Activated T-cell treated with anti-CD3 and anti-CD28 coated beads, Interleukin-2, amount 50 U/mL, for 4 hours (primary cell): ENCODE results near the gene PPP1R1A. TPM values are rescaled to one million over a fixed set of nuclear protein-coding genes. Genes with fewer than 3 reads are reported as not detected.

ENCODE experiments used
- ATAC-seq, 2 donors: fragments of 200-7000 bp; cut with Tn5 transposase; one replicate each; pipeline ENCODE4 v1.10.0; 2021
- DNase-seq: peaks from one replicate; pipeline ENCODE4 v3.0.0-alpha.2; 2020
- H3K27me3 Mint-ChIP-seq: one replicate; pipeline ENCODE4 v1.8.0; 2021; ENCODE audit warnings: low read depth, mixed read lengths
- H3K36me3 Mint-ChIP-seq: one replicate; pipeline ENCODE4 v1.8.0; 2022; ENCODE audit warnings: mixed read lengths; ENCODE audit not compliant: insufficient read depth
- H3K4me1 Mint-ChIP-seq: one replicate; pipeline ENCODE4 v1.8.0; 2021; ENCODE audit warnings: low read depth, mixed read lengths
- H3K4me3 Mint-ChIP-seq: one replicate; pipeline ENCODE4 v1.8.0; 2021; ENCODE audit warnings: mild to moderate bottlenecking, moderate library complexity, mixed read lengths
- H3K9me3 Mint-ChIP-seq: one replicate; pipeline ENCODE4 v1.8.0; 2021; ENCODE audit warnings: mixed read lengths
- total RNA-seq, 3 donors: library from RNA; stranded (reverse); gene quantifications; one replicate each; pipeline ENCODE4 v1.2.1, GENCODE V29; 2021

Gene PPP1R1A
- total RNA-seq, 3 donors from 2014 or later: not detected

- Mint-ChIP-seq H3K27me3 (peaks cover 9% of the 10 kb centered on the region), H3K36me3 (peaks cover 5% of the 10 kb centered on the region), H3K4me1 (peaks cover 39% of the 10 kb centered on the region), H3K9me3 (no peaks in the 10 kb centered on the region), H3K4me3 (peak overlapping the region; percentile 77)
- DNase-seq (peak; percentile 9), ATAC-seq (peak; percentile 71 to 85)
These were observed 38.5 kb downstream of the PPP1R1A start for GRCh38 chr12:54549774-54550451.

- Mint-ChIP-seq H3K9me3 (no peaks in the 10 kb centered on the region), H3K4me1 (peaks cover 35% of the 10 kb centered on the region), H3K36me3 (peaks cover 11% of the 10 kb centered on the region), H3K4me3 (no peak overlapping the region), H3K27me3 (peaks cover 9% of the 10 kb centered on the region)
- DNase-seq: no peak
- no peak for ATAC-seq
These were observed 41.9 kb downstream of the PPP1R1A start for GRCh38 chr12:54546511-54546910.

DNA sequence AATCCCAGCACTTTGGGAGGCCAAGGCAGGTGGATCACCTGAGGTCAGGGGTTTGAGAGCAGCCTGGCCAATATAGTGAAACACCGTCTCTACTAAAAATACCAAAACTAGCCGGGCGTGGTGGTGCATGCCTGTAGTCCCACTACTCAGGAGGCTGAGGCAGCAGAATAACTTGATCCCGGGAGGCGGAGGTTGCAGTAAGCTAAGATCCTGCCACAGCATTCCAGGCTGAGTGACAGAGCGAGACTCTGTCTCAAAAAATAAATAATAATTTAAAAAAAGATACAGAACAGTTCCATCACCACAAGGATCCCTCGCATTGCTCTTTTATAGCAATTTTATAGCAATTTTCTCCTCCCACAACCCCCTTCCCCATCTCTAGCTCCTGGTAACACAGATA, 43.7 kb downstream of the PPP1R1A start:
- ATAC-seq: no peak
- H3K4me3 Mint-ChIP-seq: no peak overlapping the region
- peaks cover 17% of the 10 kb centered on the region for H3K4me1 Mint-ChIP-seq
- no peaks in the 10 kb centered on the region for H3K9me3 Mint-ChIP-seq
- H3K36me3 Mint-ChIP-seq: peaks cover 24% of the 10 kb centered on the region
- no peaks in the 10 kb centered on the region for H3K27me3 Mint-ChIP-seq
- no peak for DNase-seq

DNA sequence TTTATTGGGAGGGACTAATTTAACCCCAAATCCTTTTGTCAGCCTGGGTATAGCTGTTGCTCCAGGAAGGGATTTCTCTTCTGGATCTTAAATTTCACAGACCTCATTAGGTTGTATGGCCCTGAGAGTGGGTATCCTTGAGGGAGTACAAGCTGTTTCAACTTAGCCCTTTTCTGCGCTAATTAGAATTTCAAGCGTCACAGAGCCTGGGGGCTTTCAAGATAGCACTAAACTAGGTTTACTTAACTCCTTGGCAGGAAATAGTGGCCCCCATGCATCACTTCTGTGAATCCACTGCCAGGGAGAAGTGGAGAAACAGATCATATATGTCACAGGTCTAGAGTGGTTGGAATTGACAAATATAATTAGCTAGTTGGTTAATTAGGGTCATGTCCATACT, 44.9 kb downstream of the PPP1R1A start:
- Mint-ChIP-seq H3K36me3 (peaks cover 29% of the 10 kb centered on the region), H3K9me3 (no peaks in the 10 kb centered on the region), H3K4me1 (peaks cover 7% of the 10 kb centered on the region), H3K27me3 (no peaks in the 10 kb centered on the region), H3K4me3 (no peak overlapping the region)
- ATAC-seq (no peak), DNase-seq (no peak)

GRCh38 chr12:54541751-54542290, 46.6 kb downstream of the PPP1R1A start:
- no peaks in the 10 kb centered on the region for H3K9me3 Mint-ChIP-seq
- peaks cover 4% of the 10 kb centered on the region for H3K4me1 Mint-ChIP-seq
- peaks cover 40% of the 10 kb centered on the region for H3K36me3 Mint-ChIP-seq
- no peak for ATAC-seq
- no peak overlapping the region for H3K4me3 Mint-ChIP-seq
- DNase-seq: no peak
- no peaks in the 10 kb centered on the region for H3K27me3 Mint-ChIP-seq

GRCh38 chr12:54538136-54538700, 50.2 kb downstream of the PPP1R1A start:
- DNase-seq (no peak), ATAC-seq (no peak)
- no peaks in the 10 kb centered on the region for H3K27me3 Mint-ChIP-seq
- no peak overlapping the region for H3K4me3 Mint-ChIP-seq
- peaks cover 61% of the 10 kb centered on the region for H3K36me3 Mint-ChIP-seq
- no peaks in the 10 kb centered on the region for H3K9me3 Mint-ChIP-seq
- H3K4me1 Mint-ChIP-seq: peaks cover 11% of the 10 kb centered on the region

GRCh38 chr12:54535474-54535873, 53.0 kb downstream of the PPP1R1A start:
- Mint-ChIP-seq H3K4me1 (peaks cover 11% of the 10 kb centered on the region), H3K9me3 (no peaks in the 10 kb centered on the region), H3K4me3 (no peak overlapping the region), H3K36me3 (peaks cover 68% of the 10 kb centered on the region), H3K27me3 (no peaks in the 10 kb centered on the region)
- DNase-seq: no peak
- ATAC-seq: peak; percentile 23 to 50

DNA sequence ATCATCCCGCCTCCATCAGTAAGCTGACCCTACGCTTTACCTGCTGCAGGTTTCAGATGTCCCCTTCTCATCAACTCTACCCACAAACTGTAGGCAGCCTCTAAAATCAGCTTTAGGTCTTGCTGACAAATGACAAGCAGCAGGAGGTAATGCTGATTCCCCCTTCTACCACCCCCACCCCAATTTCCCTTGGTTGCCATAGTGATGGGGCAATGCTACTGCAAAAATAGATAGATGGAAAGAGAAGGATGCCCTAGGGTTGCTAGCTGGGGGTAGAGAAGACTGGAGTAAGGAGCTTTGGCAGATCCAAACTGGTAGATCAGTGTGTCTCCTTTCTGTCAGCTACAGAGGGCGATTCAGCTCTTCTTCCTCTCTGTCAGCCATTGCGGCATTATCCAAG, 58.9 kb downstream of the PPP1R1A start:
- ATAC-seq (no peak), DNase-seq (no peak)
- no peaks in the 10 kb centered on the region for H3K9me3 Mint-ChIP-seq
- H3K4me1 Mint-ChIP-seq: peaks cover 2% of the 10 kb centered on the region
- no peak overlapping the region for H3K4me3 Mint-ChIP-seq
- no peaks in the 10 kb centered on the region for H3K27me3 Mint-ChIP-seq
- peaks cover 65% of the 10 kb centered on the region for H3K36me3 Mint-ChIP-seq

Other genes starting within 250 kb of the PPP1R1A start
- gene GPR84, start 224.2 kb downstream of the PPP1R1A start, total RNA-seq: under 1 TPM in 2 of 3 donors, not detected in 1; 0.13 to 0.49 TPM
- gene ZNF385A, start 203.9 kb downstream of the PPP1R1A start, total RNA-seq: 1 to 10 TPM in 1 of 3 donors, under 1 TPM in 2; 0.48 to 1.1 (median 0.55) TPM
- gene ITGA5, start 169.4 kb downstream of the PPP1R1A start, total RNA-seq: 10 to 100 TPM in 2 of 3 donors, 1 to 10 TPM in 1; 9.3 to 16.4 (median 12.4) TPM
- 10 to 100 TPM in 1 of 3 donors, 1 to 10 TPM in 2; 2.5 to 11.6 (median 7.9) TPM for gene GTSF1, start 115.1 kb downstream of the PPP1R1A start, total RNA-seq
- gene NCKAP1L, start 90.9 kb downstream of the PPP1R1A start, total RNA-seq: 10 to 100 TPM; 60.5 to 83.7 (median 79.9) TPM
- 1 to 10 TPM; 6.9 to 8.7 (median 7.9) TPM for gene PDE1B, start 39.1 kb downstream of the PPP1R1A start, total RNA-seq
- gene LACRT, start 46.2 kb upstream of the PPP1R1A start, total RNA-seq: not detected
- gene DCD, start 59.7 kb upstream of the PPP1R1A start, total RNA-seq: not detected